ENCODE results near the gene ITPR2. TPM values are rescaled to one million over a fixed set of nuclear protein-coding genes. Genes with fewer than 3 reads are reported as not detected.

ITPR2 gene
- polyA plus RNA-seq, 1 of the 3 experiments (the other 2 are of a cell fraction): 2.3 TPM

DNA sequence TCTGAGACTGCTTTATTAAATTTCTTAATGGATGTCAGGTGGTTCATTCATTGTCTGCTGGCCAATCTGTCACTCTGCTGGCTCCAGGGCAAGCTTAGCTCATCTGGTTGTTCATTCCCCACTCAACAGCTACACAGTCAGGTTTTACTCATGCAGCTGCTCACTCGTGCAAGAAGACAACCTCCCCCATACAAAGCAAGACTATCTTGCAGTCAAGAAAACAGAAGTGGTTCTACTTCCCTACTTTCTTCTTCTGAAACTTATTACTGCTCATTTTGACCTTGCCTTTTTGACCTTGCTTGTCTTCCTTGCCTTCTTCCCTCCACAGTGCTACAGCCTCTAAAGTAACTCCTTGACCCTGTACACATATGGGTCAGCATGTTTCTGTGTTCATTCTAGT, 359.7 kb downstream of the ITPR2 start:
- Histone ChIP-seq H3K4me2 (no peak overlapping the region), H3K27me3 (ENCODE audit: insufficient read depth) (no peaks in the 10 kb centered on the region), H3K27ac (ENCODE audit: low read depth in 2 of 2, low read length in 1 of 2) (no peak overlapping the region), H3K79me2 (ENCODE audit: insufficient read depth) (no peaks in the 10 kb centered on the region), H4K20me1 (ENCODE audit: insufficient read depth) (no peaks in the 10 kb centered on the region), H3K4me3 (ENCODE audit: low read depth in 2 of 2, low read length in 1 of 2) (no peak overlapping the region), H3F3A (replicated peaks; ENCODE audit: insufficient read depth) (no peaks in the 10 kb centered on the region), H3K9me3 (no peaks in the 10 kb centered on the region), H3K9ac (no peak overlapping the region), H3K36me3 (replicated peaks in 1 of 2; ENCODE audit: control insufficient read depth in 1 of 2, insufficient read depth in 2 of 2, low read length in 1 of 2) (peaks cover 6 to 22% of the 10 kb centered on the region in 2 experiments), H3K9me2 (no peaks in the 10 kb centered on the region), H3K4me1 (ENCODE audit: control insufficient read depth in 1 of 2, insufficient read depth in 2 of 2, low read depth in 1 of 2, low read length in 1 of 2) (no peaks in the 10 kb centered on the region; a peak in 1 of 4 replicates), H2AFZ (ENCODE audit: low read depth) (no peak overlapping the region)
- TF ChIP-seq TEAD4 (IDR thresholded peaks at IDR 0.05; ENCODE audit: borderline replicate concordance, insufficient read depth) (no peak), FOXJ3 (CRISPR knock-in tag; IDR thresholded peaks at IDR 0.05) (no peak), ELF1 (IDR thresholded peaks at IDR 0.05) (no peak), FOSL2 (IDR thresholded peaks at IDR 0.05; ENCODE audit: borderline replicate concordance, low read depth) (no peak), GABPA (IDR thresholded peaks at IDR 0.05; ENCODE audit: low read depth) (no peak), RAD21 (IDR thresholded peaks at IDR 0.05; ENCODE audit: low read length) (no peak), SIN3A (IDR thresholded peaks at IDR 0.05; ENCODE audit: borderline replicate concordance, low read depth, low read length) (no peak), YY1 (IDR thresholded peaks at IDR 0.05; ENCODE audit: low read depth) (no peak), POLR2AphosphoS5 (IDR thresholded peaks at IDR 0.05; ENCODE audit: low read depth, low read length) (no peak), EP300 (IDR thresholded peaks at IDR 0.05; ENCODE audit: borderline replicate concordance in 1 of 2, low read depth in 1 of 2, low read length in 1 of 2) (no peak)
- TF ChIP-seq, protein P1, sequence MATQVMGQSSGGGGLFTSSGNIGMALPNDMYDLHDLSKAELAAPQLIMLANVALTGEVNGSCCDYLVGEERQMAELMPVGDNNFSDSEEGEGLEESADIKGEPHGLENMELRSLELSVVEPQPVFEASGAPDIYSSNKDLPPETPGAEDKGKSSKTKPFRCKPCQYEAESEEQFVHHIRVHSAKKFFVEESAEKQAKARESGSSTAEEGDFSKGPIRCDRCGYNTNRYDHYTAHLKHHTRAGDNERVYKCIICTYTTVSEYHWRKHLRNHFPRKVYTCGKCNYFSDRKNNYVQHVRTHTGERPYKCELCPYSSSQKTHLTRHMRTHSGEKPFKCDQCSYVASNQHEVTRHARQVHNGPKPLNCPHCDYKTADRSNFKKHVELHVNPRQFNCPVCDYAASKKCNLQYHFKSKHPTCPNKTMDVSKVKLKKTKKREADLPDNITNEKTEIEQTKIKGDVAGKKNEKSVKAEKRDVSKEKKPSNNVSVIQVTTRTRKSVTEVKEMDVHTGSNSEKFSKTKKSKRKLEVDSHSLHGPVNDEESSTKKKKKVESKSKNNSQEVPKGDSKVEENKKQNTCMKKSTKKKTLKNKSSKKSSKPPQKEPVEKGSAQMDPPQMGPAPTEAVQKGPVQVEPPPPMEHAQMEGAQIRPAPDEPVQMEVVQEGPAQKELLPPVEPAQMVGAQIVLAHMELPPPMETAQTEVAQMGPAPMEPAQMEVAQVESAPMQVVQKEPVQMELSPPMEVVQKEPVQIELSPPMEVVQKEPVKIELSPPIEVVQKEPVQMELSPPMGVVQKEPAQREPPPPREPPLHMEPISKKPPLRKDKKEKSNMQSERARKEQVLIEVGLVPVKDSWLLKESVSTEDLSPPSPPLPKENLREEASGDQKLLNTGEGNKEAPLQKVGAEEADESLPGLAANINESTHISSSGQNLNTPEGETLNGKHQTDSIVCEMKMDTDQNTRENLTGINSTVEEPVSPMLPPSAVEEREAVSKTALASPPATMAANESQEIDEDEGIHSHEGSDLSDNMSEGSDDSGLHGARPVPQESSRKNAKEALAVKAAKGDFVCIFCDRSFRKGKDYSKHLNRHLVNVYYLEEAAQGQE (IDR thresholded peaks at IDR 0.05; ENCODE audit: low read depth, low read length): no peak
- TF ChIP-seq, protein P2, sequence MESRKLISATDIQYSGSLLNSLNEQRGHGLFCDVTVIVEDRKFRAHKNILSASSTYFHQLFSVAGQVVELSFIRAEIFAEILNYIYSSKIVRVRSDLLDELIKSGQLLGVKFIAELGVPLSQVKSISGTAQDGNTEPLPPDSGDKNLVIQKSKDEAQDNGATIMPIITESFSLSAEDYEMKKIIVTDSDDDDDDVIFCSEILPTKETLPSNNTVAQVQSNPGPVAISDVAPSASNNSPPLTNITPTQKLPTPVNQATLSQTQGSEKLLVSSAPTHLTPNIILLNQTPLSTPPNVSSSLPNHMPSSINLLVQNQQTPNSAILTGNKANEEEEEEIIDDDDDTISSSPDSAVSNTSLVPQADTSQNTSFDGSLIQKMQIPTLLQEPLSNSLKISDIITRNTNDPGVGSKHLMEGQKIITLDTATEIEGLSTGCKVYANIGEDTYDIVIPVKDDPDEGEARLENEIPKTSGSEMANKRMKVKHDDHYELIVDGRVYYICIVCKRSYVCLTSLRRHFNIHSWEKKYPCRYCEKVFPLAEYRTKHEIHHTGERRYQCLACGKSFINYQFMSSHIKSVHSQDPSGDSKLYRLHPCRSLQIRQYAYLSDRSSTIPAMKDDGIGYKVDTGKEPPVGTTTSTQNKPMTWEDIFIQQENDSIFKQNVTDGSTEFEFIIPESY (IDR thresholded peaks at IDR 0.05; ENCODE audit: borderline replicate concordance, low read depth): no peak
- TF ChIP-seq, protein P3, sequence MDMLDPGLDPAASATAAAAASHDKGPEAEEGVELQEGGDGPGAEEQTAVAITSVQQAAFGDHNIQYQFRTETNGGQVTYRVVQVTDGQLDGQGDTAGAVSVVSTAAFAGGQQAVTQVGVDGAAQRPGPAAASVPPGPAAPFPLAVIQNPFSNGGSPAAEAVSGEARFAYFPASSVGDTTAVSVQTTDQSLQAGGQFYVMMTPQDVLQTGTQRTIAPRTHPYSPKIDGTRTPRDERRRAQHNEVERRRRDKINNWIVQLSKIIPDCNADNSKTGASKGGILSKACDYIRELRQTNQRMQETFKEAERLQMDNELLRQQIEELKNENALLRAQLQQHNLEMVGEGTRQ (IDR thresholded peaks at IDR 0.05; ENCODE audit: borderline replicate concordance, low read depth, low read length): no peak
- TF ChIP-seq, protein P4, sequence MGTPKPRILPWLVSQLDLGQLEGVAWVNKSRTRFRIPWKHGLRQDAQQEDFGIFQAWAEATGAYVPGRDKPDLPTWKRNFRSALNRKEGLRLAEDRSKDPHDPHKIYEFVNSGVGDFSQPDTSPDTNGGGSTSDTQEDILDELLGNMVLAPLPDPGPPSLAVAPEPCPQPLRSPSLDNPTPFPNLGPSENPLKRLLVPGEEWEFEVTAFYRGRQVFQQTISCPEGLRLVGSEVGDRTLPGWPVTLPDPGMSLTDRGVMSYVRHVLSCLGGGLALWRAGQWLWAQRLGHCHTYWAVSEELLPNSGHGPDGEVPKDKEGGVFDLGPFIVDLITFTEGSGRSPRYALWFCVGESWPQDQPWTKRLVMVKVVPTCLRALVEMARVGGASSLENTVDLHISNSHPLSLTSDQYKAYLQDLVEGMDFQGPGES (IDR thresholded peaks at IDR 0.05; ENCODE audit: low read depth, low read length): no peak
- TF ChIP-seq, protein P5, sequence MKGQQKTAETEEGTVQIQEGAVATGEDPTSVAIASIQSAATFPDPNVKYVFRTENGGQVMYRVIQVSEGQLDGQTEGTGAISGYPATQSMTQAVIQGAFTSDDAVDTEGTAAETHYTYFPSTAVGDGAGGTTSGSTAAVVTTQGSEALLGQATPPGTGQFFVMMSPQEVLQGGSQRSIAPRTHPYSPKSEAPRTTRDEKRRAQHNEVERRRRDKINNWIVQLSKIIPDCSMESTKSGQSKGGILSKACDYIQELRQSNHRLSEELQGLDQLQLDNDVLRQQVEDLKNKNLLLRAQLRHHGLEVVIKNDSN (IDR thresholded peaks at IDR 0.05; ENCODE audit: borderline replicate concordance, low read depth): no peak
- DNase-seq: no peak
- CTCF ChIA-PET: interaction anchor here (0.8 kb wide), 1 partner anchor 21 kb away, joined by 3 read pairs; no protein-coding TSS in a partner anchor
- 50% methylated on average over 1 of the region's 1 CpG for WGBS (ENCODE audit: low lambda C conversion rate)
- POLR2A ChIA-PET: no interaction called here
